ENCODE results near the gene RARA. TPM values are rescaled to one million over a fixed set of nuclear protein-coding genes. Genes with fewer than 3 reads are reported as not detected.
"Not testable (repeated sequence)": the region's sequence is repeated elsewhere in the genome, so short reads cannot be mapped to it uniquely, and the experiment has no call there.

RARA gene
- total and polyA plus RNA-seq, 8 donors: 6.8 to 19.7 (median 11.6) TPM

DNA sequence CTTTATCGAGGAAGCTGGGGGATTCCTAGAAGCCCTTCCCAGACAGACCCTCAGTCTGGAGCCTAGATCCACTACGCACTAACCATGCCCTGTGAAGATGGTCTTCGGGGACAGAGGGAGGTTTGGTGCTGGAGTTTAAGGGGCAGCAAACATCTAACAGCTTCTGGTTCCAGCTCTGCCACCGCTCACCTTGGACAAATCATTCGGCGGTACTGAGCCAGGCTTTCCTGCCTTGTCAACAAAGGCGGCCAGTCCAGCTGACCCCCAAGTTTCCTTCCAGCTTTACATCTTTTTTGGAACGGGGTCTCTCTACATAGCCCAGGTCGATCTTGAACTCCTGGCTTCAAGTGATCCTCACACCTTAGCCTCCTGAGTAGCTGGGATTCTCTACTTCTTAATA lies 55.9 kb downstream of the RARA start:
- 91 to 92% methylated on average over 9 of the region's 9 CpGs for WGBS, 2 donors
- no peak for ATAC-seq
- no peak overlapping the region for H3K27ac ChIP-seq
- intact Hi-C loops (cut with DNase I): loop anchor here in 2 of 3 donors (10.0 kb wide), 2 partner anchors 50 to 190 kb away; partner anchors contain the start of gene TOP2A (in 1 of the 2)
- no peak overlapping the region for H3K4me3 ChIP-seq
- no peak for DNase-seq
- TF ChIP-seq, protein P1, sequence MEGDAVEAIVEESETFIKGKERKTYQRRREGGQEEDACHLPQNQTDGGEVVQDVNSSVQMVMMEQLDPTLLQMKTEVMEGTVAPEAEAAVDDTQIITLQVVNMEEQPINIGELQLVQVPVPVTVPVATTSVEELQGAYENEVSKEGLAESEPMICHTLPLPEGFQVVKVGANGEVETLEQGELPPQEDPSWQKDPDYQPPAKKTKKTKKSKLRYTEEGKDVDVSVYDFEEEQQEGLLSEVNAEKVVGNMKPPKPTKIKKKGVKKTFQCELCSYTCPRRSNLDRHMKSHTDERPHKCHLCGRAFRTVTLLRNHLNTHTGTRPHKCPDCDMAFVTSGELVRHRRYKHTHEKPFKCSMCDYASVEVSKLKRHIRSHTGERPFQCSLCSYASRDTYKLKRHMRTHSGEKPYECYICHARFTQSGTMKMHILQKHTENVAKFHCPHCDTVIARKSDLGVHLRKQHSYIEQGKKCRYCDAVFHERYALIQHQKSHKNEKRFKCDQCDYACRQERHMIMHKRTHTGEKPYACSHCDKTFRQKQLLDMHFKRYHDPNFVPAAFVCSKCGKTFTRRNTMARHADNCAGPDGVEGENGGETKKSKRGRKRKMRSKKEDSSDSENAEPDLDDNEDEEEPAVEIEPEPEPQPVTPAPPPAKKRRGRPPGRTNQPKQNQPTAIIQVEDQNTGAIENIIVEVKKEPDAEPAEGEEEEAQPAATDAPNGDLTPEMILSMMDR (IDR thresholded peaks at IDR 0.05): no peak
- no peaks in the 10 kb centered on the region for H3K27me3 ChIP-seq
- H3K36me3 ChIP-seq: no peaks in the 10 kb centered on the region
- no peak for FAIRE-seq
- no peaks in the 10 kb centered on the region for H3K9me3 ChIP-seq
- H3K4me1 ChIP-seq: peaks cover 0 to 4% (median 0%) of the 10 kb centered on the region in 3 donors

DNA sequence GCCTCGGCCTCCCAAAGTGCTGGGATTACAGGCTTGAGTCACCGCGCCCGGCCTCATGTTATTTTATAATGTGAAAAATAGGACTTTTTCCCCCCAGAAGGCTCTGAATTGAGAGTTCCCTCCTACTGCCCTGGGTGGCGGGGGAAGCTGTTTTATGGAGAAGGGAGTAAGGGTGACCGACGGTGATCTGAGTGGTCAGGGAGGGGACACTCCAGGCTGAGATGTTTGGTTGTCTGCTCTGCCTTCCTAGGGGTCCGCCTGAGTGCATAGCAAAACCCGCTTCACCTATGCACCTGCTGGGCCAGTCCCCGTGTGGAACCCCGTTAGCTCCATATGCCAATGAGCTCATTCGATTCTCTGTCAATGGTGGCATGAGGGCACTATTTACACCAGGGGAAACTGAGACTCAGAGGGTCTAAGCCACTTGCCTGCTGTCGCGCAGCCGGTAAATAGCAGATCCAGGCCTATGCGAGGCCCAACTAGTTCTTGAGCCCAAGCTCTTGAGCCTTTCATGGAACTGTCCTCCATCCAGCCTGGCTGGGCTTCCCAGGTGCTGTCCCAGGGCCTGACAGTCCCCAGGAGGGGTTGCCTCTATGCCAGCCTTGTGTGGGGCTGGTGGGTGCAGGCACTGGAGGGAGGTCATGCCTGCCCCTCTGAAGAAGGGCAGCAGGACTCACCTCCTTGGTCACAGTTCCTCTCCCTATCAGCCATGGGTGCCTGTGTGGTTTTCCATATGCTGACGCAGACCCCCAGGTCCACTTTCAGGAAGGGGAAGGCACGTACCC lies 57.3 kb downstream of the RARA start:
- no peaks in the 10 kb centered on the region for H3K27me3 ChIP-seq
- no peak for DNase-seq
- no peaks in the 10 kb centered on the region for H3K36me3 ChIP-seq
- WGBS, 2 donors: 92 to 95% methylated on average over 18 of the region's 18 CpGs
- H3K4me1 ChIP-seq: peaks cover 0 to 4% (median 0%) of the 10 kb centered on the region in 3 donors
- no peak for FAIRE-seq
- TF ChIP-seq, protein P1 (IDR thresholded peaks at IDR 0.05): no peak
- no peaks in the 10 kb centered on the region for H3K9me3 ChIP-seq
- no peak for ATAC-seq
- no peak overlapping the region for H3K4me3 ChIP-seq
- no peak overlapping the region for H3K27ac ChIP-seq
- intact Hi-C loops (cut with DNase I): loop anchor here in 2 of 3 donors (10.0 kb wide), 2 partner anchors 49 to 189 kb away; partner anchors contain the start of gene TOP2A (in 1 of the 2)

GRCh38 chr17:40366861-40367518 lies 58.0 kb downstream of the RARA start:
- intact Hi-C loops (cut with DNase I): loop anchor here in 2 of 3 donors (10.0 kb wide), 2 partner anchors 48 to 188 kb away; partner anchors contain the start of gene TOP2A (in 1 of the 2)
- no peaks in the 10 kb centered on the region for H3K27me3 ChIP-seq
- H3K4me1 ChIP-seq: peaks cover 0 to 4% (median 0%) of the 10 kb centered on the region in 3 donors
- H3K4me3 ChIP-seq: no peak overlapping the region
- H3K27ac ChIP-seq: no peak overlapping the region
- DNase-seq (no peak), FAIRE-seq (no peak), ATAC-seq (no peak)
- H3K9me3 ChIP-seq: no peaks in the 10 kb centered on the region
- 74 to 79% methylated on average over 17 of the region's 17 CpGs for WGBS, 2 donors
- H3K36me3 ChIP-seq: no peaks in the 10 kb centered on the region
- TF ChIP-seq, protein P1 (IDR thresholded peaks at IDR 0.05): no peak

DNA sequence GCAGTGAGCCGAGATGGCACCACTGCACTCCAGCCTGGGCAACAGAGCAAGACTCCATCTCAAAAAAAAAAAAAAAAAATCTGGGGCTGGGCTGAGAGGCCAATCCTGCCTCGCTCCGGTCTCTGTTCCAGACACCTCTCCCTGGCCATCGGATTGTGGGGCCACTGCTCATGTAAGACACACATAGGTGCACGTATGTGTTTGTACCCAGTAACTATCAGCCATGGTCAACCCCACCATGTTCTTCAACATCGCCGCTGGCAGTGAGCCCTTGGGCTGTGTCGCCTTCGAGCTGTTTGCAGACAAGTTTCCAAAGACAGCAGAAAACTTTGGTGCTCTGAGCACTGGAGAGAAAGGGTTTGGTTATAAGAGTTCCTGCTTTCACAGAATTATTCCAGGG lies 58.7 kb downstream of the RARA start:
- ATAC-seq, H3K9me3 ChIP-seq, H3K36me3 ChIP-seq, H3K4me3 ChIP-seq, H3K27ac ChIP-seq, H3K4me1 ChIP-seq, H3K27me3 ChIP-seq, DNase-seq, FAIRE-seq: not testable (repeated sequence)
- intact Hi-C loops (cut with DNase I): loop anchor here in 2 of 3 donors (10.0 kb wide), 2 partner anchors 47 to 187 kb away; partner anchors contain the start of gene TOP2A (in 1 of the 2)
- WGBS, 2 donors: 88 to 93% methylated on average over 9 of the region's 9 CpGs

- Histone ChIP-seq H3K27me3 (no peaks in the 10 kb centered on the region), H3K36me3 (no peaks in the 10 kb centered on the region), H3K4me1 (no peaks in the 10 kb centered on the region), H3K27ac (no peak overlapping the region), H3K9me3 (no peaks in the 10 kb centered on the region), H3K4me3 (no peak overlapping the region)
- TF ChIP-seq, protein P1 (IDR thresholded peaks at IDR 0.05): no peak
- ATAC-seq: no peak
- DNase-seq: no peak
- intact Hi-C loops (cut with DNase I): loop anchor here in 2 of 3 donors (10.0 kb wide), 2 partner anchors 45 to 185 kb away; partner anchors contain the start of gene TOP2A (in 1 of the 2)
- FAIRE-seq: no peak
- 80 to 83% methylated on average over 7 of the region's 7 CpGs for WGBS, 2 donors
Measured at GRCh38 chr17:40369923-40370322, 60.9 kb downstream of the RARA start.

Data from pancreas (tissue), 10 donors.